Upper lobe of left lung (tissue), 4 donors: Measurements from ENCODE around the gene TXNRD1.

Source experiments
- CTCF ChIP-seq, 6 experiments: fragments of 450-650 bp in 4 of 6; fragments of 200-600 bp in 2 of 6; sonication (generic) in 2 of 6; IDR thresholded peaks; one replicate each; pipeline ENCODE4 v1.5.1; 2016 to 2019; ENCODE audit warnings: antibody characterized with exemption in 6 of 6
- EP300 ChIP-seq, 4 donors: sonication (generic); formaldehyde crosslinking; IDR thresholded peaks; one replicate each; pipeline ENCODE4 v1.5.1; 2017; ENCODE audit warnings: antibody characterized with exemption in 4 of 4, control low read depth in 2 of 4
- POLR2A ChIP-seq, 4 donors: fragments of 450-650 bp; IDR thresholded peaks; one replicate each; pipeline ENCODE4 v1.5.1; 2016 to 2017; ENCODE audit warnings: antibody characterized with exemption in 4 of 4, mild to moderate bottlenecking in 2 of 4

- no peak for TF ChIP-seq CTCF (IDR thresholded peaks at IDR 0.05)
- TF ChIP-seq POLR2A (IDR thresholded peaks at IDR 0.05): no peak
- TF ChIP-seq EP300 (IDR thresholded peaks at IDR 0.05): no peak
Observed at GRCh38 chr12:104281636-104282035, 66.1 kb downstream of the TXNRD1 start.
